NCI-H2081 treated with DMSO at 0.1 percent for 48 hours (cell line): ENCODE measurements around the gene ZNF292.
"Not testable (repeated sequence)": the region's sequence is repeated elsewhere in the genome, so short reads cannot be mapped to it uniquely, and the experiment has no call there.

Experiments used
- DNase-seq: peaks from one replicate; lab custom pipeline; 2025; lab: John Stamatoyannopoulos, UW

Gene ZNF292

DNA sequence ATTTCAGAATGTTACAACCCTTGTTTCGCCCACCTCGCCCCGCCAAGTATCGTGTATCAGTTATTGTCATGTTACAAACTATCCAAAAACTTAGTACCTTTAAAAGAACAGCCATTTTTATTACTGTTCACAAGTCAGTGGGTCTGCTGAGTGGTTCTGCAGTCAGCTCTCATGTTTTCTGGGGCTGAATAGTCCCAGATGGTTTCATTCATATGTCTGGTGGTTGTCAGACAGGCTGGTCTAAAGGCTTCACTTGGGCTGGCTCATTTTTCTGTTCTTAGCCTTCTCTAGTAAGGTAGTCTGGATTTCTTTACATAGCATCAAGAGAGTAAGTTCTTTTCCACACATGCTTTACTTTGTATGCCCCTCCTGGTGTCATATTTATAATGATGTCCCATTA lies 8.6 kb downstream of the ZNF292 start:
- no peak for DNase-seq

DNA sequence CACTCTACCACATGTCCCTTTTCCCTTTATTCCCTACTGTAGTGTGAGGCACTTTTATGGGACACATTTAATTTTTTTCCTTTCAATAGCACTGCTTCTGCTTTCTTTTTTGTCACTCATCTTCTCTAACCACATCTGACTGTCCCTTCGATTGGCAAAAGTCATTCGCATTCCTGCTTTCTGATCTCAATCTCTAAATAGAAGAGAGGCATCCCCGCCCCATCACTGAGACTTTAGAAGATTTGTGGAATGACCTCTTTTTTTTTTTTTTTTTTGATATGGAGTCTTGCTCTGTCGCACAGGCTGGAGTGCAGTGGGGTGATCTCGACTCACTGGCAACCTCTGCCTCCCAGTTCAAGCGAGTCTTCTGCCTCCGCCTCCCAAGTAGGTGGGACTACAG lies 9.1 kb downstream of the ZNF292 start:
- no peak for DNase-seq

DNA sequence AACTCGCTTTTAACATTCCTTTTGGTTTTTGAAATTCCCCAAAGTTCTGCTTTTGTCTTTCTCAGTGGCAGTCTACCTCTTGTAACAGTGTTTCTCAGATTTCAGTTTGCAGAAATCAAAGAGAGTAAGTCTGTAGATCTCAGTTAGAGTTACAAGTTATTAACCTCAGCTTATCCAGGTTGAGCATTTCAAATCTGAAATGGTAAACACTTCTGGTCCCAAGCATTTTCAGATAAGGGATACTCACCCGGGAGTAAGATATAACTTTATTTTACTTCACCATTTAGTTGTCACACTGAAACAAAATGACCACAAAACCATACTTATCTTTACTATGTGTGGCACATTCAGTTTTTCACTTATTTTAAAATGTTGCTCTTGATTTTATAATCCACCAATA lies 9.8 kb downstream of the ZNF292 start:
- DNase-seq = no peak

DNA sequence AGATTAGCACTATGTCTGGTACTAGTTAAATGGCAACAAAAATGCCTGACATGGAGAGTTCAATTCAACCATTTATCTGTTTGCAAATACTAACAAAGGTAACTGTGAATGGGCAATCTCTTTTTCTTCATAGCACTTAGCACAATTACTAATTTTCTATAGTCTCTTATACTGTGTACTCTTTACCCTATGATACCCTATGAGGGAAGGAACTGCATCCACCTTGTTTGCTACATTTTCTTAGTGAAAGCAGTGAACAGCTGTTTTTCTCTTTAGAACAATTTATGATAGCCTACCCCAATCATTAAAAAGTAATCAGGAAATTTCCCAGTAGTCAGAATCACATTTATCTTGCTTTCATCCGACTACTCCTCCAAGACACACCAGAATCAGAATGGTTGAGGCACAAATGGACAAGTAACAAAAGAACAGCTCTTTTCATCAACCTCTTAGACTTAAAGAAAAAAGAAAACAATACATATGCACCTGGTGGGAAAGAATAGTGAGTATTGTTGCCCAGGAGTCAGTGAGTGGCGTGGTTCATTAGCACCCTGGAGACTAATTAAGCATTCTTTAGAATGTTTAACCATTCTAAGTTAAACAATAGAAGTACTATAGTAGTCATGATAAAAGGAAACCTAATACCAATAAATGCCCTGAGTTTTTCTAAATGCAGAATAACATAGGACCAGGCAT lies 16.7 kb downstream of the ZNF292 start:
- peak; percentile 14 for DNase-seq

DNA sequence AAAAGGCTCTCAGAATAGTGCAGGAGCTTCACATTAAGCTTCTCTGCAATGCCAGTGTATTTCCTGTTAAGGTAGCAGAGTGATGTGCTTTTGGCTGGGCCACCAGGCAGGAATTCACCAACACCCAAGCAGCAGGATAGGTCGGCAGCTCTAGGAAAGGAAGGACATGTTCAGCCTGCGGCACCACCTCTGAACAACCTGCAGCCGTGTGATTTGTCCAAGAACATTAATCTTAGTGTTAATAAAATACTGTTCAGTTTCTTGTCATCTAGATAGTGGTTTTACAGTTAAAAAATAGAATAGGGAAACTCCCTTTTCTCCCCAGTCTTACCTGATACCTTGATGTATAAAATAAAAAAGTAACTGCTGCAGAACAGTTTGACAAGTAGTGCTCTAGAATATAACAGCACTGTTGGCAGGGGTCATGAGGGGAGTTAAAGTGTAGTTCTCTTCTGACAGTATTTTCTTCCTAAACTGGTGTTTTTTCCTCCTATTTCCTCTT lies 18.8 kb downstream of the ZNF292 start:
- no peak for DNase-seq

DNA sequence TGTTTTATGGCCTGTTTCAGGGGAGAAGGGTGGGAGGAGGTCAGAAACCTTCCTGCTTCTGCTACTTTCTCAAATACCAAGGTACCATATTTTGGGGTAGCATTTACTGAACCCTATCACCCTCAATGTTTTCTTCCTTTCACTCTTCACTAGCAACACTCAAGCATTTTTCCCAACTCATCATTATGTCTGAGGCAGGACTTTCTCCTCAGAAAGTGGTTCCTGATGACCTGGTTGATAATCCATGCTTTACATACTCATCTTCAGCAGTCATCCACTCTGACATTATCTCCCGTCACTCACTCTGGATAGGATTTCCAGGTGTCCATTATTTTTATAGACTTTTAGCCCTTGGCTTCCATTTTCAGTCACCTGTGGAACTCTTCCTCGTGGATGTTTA lies 21.1 kb downstream of the ZNF292 start:
- no peak for DNase-seq

DNA sequence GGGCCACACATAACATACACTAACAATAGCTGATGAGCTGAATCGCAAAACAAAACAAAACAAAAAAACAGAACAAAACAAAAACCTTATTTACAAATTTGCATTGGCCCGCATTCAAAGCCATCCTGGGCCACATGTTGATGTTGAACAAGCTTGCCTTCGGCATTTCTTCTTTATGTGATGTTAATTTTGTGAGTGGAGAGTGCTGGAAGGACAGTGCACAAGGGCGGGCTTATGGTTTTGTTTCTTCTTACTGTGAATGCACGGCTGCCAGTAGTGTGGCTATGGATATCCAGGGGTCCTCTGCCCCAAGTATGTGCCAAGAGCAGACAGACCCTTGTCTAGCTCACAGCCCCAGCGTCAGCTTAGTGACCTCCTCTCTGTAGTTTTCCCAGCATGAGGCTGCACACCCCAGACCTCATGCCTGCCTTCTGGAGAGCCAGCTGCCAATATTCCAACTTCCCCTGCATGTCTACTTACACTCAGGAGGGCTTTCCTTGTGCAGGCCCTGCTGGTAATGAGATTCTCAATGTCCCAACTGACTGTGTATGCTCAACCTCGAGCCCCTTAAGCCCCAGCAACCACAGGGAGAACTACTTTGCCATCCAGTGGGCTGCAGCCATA lies 24.9 kb downstream of the ZNF292 start:
- no peak for DNase-seq

DNA sequence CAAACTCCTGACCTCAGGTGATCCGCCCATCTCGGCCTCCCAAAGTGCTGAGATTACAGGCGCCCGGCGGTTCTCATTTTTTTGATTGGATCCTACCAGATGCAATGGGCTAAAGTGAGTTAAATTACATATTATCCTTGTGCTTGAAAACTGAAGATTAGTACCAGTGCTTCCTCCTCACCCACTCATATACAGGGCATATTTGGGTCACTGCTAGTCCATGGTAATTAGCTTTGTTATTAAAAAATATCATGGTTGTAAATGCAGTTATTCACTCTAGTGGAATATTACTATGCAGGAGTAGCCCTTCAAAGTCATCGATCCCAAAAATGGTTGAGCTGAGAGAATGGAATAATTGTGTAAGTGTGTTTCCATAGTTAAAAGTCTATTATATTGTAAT lies 26.5 kb downstream of the ZNF292 start:
- DNase-seq = no peak

DNA sequence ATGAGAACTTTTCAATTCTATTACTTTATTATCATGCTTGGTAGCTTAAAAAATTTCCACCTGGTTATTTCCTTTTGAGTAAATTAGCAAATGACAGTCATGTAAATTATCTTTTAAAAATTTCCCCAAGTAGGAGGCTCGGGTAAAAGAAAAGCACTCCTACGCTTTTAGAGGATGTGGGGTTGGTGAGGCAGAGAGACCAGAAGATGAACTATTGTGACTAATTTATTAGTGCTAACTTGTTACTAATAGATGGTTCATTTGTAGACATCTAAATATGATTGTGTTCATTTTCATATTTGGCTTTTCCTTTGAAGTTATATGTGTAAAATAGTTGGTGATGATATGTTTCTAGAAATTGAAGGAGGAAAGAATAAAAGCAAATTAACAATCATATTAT lies 27.0 kb downstream of the ZNF292 start:
- DNase-seq = no peak

DNA sequence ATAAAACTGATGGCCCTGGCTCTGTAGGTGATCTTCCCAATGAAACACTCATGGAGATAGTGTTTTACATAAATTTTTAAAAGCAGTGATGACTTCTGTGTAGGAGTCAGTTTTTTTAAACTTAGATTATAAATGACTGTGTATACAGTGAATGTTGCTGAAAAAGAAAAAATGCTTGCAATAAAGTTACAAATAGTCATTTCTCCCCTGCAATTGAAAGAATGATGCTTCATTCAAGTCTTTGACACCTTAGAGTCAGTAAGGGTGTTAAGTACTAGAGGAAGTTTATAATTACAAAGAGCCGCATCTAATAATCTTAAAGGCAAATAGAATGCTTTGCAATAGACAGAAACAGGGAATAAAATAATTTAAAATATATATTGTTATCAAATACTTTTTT lies 27.6 kb downstream of the ZNF292 start:
- DNase-seq = no peak

DNA sequence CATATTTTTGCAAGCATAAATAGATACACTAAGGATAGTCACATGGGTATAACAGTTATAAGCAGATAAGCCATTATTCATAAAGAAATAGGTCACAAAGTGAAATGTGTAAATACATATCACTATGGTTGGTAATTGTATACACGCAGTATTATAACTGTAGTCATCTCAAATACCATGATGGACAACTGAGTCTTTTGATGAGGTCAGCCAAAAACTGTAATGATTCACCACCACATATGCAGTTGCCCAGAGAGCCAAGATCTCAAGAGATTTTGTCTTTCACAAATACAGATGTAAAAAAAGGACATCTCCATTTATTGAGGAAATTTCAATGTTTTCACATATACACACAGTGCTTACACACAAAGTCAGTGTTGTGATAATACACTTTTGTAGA lies 28.3 kb downstream of the ZNF292 start:
- DNase-seq = no peak

DNA sequence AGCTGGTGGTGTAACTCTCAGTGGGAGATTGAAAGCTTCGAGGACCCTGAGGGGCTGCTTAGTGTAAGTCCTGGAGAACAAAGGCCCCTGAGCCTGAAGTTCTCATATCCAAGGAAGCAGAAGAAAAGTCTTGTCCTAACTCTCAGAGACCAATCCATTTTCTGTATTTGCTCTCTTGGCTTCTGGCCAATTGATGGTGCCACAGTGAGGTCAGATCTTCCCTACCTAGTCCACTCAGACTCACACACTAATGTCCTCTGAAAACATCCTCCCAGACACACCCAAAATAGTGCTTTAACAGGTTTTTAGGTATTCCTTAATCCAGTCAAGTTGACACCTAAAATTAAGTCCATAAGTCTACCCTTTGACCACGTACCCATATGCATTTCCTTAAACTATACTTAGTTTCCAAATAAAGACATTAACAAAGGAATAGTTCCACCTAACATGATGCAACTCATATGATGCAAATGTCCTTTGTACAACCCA lies 29.4 kb downstream of the ZNF292 start:
- DNase-seq = no peak

DNA sequence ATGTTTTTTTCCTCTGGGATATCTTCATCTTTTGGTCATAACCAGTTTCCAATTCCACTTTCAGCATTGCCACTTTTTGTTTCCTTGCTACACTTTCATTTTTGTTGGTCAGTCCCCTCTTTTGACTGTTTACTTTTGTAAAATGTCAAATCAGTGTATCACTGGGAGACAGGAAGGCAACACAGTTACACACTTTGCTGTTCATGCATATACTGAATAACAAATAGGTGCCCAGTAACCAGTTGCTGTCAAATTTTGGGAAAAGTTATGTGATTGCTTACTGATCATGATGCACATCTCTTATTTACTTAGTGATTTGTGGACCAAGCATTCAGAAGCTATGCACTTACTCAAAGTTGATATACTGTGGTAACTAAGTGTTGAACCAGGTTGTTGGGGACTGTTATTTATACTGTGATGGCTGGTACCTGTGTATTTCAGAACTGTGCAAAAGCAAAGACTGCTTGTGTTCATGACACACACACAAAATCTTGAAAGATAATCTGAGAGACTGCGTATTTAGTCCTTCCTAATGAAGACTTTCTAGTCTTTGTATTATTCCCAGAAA lies 41.0 kb downstream of the ZNF292 start:
- DNase-seq = no peak

DNA sequence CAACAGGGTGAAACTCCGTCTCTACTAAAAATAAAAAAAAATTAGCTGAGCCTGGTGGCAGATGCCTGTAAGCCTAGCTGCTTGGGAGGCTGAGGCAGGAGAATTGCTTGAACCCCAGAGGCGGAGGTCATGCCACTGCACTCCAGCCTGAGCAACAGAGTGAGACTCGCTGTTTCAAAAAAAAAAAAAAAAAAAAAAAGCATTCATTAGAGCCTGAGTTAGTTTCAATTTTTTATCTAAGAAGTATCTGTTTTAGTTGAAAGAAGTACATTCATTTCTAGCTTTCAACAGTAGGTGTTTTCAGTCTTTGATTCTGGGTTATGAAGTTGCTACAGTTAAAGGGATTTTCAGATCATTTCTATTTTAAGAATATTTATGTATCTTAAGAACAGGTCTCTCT lies 42.2 kb downstream of the ZNF292 start:
- DNase-seq = no peak

DNA sequence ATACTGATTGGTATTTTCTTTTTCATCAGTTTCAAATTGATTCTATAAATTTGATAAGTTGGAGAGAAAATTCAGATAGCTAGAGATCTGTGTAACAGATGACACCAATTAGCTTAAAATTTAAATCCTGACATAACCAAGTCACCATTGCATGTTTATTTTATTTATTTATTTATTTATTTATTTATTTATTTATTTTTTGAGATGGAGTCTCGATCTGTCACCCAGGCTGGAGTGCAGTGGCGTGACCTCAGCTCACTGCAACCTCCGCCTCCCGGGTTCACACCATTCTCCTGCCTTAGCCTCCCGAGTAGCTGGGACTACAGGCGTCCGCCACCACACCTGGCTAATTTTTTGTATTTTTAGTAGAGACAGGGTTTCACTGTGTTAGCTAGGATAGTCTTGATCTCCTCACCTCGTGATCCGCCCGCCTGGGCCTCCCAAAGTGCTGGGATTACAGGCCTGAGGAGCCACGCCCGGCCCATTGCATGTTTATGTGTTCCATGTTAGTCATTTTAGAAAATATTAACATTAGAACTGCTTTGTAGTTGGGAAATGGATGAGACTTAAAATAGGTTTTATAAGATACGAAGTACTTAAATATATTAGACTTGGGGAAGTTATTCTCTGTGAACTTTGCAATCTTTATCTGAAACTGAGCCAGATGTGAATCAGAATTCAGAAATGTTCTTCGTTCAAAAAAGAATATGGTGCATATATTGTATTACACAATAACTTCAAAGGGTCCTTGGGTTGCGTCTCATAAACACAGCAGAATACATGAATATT lies 42.9 kb downstream of the ZNF292 start:
- DNase-seq = not testable (repeated sequence)

DNA sequence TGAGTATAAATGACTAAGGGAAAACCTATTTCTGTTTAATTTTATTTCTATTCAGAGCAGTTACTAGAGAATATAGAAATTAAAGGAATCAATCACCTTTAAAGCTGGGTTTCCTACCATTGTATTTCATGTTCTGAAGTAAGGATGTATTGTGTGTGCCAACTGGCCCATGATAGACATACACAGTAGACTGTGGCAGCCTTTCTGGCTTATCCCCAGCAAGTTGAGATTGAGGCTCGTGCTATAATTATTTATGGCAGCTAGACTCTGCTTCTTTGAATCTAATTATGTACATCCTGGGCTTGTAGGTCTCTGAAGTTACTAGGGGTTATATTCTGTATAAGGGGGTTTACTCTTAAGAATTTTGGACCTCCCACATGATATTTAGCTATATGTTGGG lies 44.4 kb downstream of the ZNF292 start:
- no peak for DNase-seq

DNA sequence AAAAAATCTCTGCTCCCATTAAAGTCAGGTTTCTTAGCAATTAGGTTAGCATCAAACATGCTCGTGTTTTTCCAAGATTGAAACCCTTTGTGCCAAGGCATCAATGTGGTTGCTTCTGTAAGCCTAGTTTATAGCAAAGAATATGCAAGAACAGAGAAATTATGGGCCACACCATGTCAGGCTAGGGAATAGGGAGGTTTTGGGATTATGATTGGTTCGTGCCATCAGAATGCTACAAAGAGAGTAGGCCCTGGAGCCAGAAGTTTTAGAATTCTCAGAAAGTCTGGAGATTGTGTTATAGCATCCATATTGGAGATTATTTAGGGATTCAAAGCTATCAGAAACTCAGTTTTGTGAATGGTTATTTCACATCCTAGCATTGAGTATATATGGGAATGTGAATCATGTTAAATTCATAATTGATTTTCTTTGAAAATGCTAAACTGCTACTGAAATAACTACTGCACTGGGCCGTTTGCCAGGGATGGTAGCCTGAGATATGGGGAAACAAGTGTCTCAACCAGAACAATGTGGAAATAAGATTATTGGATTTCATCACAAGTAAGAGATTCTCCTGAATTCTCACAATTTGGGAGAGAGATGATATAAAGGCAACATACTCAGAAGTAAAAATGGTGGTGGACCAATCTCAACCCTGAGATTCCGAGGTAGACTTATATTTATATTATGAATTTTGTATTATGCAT lies 45.3 kb downstream of the ZNF292 start:
- DNase-seq = no peak

DNA sequence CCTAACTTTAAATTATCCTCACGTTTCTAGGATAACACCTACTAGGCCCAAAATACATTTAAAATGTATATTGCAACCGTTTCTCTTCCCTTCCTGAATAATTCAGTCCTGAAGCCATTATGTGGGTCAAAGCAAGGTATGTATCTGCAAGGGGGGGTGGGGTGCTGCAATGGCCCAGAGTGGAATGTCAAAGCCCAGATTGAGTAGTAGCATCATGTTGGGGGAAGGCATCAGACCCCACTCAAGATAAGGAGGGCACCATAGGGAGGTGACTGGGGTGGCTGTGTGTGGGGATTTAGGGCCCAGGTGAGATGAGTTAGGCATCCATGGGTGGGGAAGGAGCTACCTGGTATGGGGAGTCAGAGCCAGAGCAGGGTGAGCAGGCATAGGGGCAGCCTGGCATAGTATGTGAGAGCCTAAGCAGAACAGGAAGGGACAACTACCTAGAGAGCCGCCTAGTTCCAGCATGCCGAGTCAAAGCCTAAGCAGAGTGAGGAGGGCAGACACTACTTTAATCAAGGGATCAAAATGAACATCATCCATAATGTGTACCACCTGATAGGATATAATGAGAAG lies 48.2 kb downstream of the ZNF292 start:
- DNase-seq = no peak

DNA sequence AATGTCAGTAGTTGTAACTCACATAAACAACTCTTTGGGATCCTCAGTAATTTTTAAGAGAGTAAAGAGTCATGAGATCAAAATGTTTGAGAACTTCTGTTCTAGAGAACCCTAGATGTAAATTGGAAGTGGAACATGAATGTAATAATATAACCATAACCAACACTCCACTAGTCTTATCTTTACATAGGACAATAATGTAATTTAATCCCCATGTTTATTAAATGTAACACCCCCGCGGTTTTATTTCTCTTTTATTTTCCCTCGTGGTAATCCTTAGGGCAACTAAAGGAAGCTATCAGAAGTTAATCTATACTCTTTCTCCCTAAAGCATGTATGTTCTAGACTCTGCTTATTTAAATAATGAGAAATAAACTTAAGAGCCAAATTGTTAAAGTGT lies 54.4 kb downstream of the ZNF292 start:
- DNase-seq = no peak

DNA sequence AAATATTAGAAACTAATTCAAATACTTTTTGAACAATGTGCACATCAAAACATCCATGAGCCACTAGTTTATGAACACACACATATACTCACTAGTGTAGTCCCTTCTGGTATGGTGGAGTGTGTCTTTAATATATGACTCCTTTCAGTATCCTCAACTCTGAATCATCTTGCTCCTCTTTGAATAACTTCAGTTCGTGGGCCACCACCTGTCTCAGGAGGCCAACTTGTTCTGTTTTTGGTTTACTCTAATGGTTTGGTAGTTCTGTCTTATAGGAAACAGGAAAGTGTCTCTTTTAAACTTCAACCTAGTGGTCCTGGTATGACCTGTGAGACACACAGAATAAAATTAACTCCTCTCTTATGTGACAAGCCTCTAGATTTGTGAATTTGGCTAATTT lies 55.6 kb downstream of the ZNF292 start:
- no peak for DNase-seq

DNA sequence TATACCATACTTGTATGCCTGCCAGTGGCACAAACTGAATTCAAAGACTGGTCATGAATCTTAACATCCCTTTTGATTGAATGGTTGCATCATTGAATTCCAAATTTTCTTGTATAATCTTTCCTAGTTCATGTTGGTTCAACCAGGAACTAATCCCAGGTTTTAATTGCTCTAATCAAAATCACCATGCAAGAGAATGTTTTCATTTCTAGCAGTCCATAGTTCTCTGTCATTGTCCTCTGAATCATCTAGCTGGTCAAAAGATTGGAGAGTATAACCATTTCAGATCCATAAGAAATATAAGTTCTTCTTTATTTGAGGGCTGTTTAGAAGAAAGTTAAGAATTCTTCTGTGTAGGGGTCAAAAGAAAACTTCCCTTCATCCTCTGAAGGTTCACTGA lies 57.2 kb downstream of the ZNF292 start:
- no peak for DNase-seq

DNA sequence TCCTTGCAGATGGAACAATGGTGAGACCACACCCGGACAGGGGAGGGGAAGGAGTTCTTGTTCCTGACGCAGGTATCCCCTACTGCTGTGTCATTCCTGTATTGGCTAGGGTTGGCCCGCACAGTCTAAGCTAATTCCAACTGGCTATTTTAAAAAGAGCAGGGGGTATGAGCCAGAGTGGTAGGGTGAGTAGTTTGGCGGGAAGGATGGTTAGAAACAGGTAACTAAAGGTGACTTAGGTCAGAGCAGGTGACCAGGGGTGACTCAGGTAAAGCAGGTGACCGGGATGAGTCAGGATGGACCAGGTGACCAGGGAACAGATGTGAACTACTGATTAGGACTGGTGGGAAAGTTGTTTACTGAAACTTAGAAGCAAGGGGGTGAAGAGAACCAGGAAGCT lies 58.0 kb downstream of the ZNF292 start:
- no peak for DNase-seq
